Articular chondrocyte of knee joint (primary cell): ENCODE measurements around the gene PIH1D1. TPM values are rescaled to one million over a fixed set of nuclear protein-coding genes. Genes with fewer than 3 reads are reported as not detected.

Source experiments
- small RNA-seq: library from RNA; depleted of rRNA; stranded (forward); fragments of <200 nt; gene quantifications from one replicate; pipeline ENCODE3, GENCODE V24; 2012
- total RNA-seq: library from RNA; depleted of rRNA; stranded (reverse); fragments of >200 nt; gene quantifications from 2 replicates; pipeline ENCODE4 v1.2.3, GENCODE V29; 2012

PIH1D1 gene
- total RNA-seq: 59.1 and 62.8 TPM in 2 replicates

DNA sequence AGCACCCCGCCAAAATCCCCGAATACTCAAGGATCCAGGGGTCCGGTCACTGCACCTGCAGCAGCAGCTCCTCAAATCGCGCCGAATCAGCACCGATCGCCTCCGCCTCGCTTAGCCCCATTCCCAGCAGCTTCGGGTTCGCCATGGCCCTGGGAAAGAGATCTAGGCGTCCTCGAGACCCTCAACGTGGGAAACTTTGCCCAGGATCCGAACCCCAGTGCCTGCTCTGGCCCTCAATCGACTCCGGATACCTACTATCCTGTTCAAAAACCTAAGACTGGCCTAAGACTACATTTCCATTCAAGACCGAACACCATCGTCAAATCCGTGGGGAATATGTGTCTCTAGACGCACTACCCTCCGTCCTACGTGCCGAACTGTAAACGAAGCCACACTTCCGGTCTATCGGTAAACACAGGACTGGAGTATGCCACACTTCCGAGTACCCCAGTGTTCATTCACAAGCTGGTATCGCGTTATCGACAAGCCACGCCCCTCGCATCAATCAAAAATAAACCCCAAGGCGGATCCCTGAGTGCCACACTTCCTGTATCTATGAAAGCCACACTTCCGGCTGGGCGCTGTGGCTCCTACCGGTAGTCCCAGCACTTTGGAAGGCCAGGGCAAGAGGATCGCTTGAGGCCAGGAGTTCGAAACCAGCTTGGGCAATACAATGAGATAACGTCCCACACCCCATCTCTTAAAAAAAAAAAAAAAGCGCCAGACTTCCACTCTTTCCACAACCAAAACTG is at the start of gene PIH1D1:
TSS of gene PIH1D1 (minus strand) at position 385 of the 752 bp plus-strand sequence. CDS start at position 145, 240 bp downstream.

DNA sequence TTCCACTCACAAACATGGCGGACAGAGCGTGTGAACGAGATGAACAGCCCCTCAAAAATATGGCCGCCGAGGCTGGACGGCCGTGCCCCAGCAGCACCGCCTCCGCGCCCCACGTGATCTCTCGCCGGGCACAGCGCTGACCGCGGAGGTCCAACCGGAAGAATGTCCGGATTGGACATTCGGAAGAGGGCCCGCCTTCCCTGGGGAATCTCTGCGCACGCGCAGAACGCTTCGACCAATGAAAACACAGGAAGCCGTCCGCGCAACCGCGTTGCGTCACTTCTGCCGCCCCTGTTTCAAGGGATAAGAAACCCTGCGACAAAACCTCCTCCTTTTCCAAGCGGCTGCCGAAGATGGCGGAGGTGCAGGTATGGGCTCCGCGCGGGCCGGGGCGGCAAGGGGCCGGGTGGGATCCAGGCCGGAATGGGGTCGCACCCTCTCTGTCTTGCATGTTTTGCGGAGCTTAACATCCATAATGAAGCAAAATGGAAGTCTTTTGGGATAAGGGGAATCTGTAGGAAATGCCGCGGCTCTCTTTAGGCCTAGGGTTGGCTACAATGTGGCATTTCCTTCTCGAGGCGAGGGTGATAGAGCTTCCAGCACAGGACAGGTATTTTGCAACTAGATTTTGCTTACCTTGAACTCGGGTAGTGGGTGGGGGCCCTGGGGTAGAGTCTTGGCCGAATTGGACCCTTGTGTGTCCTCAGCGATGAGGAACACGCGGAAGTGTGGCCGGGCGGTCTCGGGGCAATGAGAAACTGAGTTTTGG is 35.8 kb upstream of the PIH1D1 start, which contains the start of gene RPL13A:
TSS of gene RPL13A (plus strand) at position 332 of the 769 bp plus-strand sequence. CDS start at position 354, 22 bp downstream.

GRCh38 chr19:49473868-49474541 is 22.4 kb upstream of the PIH1D1 start, which contains the start of gene FLT3LG:
FLT3LG (plus strand) TSS chr19:49474215; CDS start chr19:49474640, 425 bp downstream.

GRCh38 chr19:49453013-49453756 is 1.6 kb upstream of the PIH1D1 start, which contains the start of gene ALDH16A1:
ALDH16A1 (plus strand) TSS chr19:49453225; CDS start chr19:49453332, 107 bp downstream.

DNA sequence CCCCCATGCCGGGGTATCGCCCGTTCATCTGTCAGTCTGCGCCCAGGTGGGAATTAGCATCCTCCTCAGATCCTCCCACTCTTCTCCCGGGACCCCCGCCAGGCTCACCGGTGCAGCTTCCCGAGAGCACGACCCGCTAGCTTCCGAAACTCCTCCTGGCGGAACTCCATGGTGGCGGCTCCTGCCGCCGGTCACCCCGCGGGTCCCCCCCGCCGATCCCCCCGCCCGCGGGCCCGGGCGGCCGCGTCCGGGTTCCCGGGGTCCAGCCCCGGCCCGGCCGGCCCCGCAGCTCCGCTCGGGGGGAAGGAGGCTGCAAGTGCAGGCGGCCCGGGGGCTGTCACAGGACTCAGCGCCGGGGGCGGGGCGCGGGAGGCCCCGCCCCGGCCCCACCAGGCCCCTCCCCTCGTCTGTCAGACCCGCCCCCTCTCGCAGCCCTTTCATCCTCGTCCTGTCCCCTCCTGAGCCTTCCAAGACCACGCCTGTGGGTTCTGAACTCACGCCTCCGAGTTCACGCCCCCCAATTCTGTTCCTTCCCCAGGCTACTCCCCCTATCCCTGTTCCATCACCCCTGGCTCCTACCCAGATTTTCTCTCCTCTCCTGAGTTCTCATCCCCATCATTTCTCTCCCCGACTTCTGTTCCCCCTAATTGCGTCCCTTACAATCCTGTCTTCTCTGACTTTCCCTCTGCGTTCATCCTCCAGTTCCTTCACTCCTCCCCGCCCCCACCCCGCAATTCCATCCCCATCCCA is 10.2 kb downstream of the PIH1D1 start, which contains the start of gene SLC17A7:
TSS of gene SLC17A7 (minus strand) at position 318 of the 750 bp plus-strand sequence. CDS start at position 170, 148 bp downstream.

DNA sequence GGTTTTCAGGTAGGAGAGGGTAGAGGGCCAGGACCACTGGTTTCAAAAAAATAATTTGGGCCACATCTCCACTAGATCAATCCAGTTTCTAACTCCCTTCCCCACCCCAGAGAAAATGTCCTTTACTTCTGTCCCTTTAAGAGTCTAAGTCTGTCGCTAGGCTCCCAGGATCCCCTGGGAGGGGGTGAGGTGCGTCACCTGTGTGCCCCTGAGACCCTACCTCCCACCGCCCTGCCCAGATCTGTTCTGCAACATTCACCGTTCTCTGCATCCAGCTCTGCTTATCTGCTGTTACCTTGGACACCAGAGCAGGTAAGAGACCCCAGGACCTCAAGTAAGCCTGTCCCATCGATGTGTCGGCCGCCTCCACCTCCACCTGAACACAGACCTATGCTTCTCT is 26.4 kb downstream of the PIH1D1 start, which contains the start of gene GFY:
TSS of gene GFY (plus strand) at position 211 of the 400 bp plus-strand sequence. CDS start 1,043 bp downstream, outside the sequence.

DNA sequence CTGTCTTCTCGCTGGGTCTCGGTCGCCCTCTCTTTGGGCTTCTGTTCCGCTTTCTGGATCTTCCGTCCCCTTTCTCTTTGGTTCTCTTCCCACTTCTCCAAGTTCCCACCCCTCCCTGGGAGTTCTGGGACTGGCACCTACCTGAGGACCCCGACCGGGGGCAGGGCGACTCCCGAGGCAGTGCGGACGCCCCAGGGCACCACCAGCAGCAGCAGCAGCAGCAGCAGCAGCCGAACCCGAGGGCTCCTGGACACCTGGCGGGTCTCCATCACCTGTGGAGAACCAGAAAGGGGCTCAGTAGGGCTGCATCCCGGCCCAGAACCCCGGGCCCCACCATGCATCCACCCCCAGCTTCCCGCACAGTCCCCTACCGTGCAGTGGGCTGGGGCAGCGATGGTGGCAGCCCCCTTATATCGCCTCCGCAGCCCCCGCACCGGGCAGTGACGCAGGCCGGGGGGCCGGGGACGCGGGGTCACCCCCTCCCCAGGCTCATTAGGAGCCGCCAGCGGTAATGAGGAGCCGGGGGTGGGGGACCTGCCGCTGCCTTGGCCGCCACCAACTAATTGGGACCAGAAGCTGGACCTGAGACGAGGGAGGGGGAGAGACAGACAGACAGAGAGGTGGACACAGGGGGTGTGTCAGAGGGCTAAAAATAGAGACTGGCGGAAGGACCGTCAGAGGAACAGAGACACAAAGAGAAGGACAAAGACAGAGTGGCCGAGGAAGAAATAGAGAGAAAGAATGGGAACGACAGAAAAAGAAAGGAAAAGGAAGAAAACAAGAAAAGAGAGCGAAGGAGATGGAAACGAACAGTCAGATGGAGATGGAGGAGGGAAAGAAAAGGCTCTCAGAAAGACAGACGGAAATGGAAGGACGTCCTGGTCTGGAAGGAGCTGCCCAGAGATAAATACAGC is 28.3 kb downstream of the PIH1D1 start, which contains the start of gene PTH2:
TSS of gene PTH2 (minus strand) at position 371 of the 914 bp plus-strand sequence. CDS start at position 269, 102 bp downstream.

Small RNA genes lying within 50 kb of the gene (small RNA-seq; reads per million reads assigned to genes)
- gene MIR150: 2.8 reads per million, percentile 81 among the genes with 10 or more reads in this experiment
- not detected for gene SNORD32A
- gene SNORD33: not detected
- gene SNORD34: not detected
- gene SNORD35A: not detected
- gene SNORD35B: not detected

Other genes with a start within 250 kb of the PIH1D1 start
- 0.32 TPM in 1 of 2 replicates, not detected in the other for gene SLC6A16, start 126.6 kb downstream of the PIH1D1 start, total RNA-seq
- gene CD37, start 116.4 kb downstream of the PIH1D1 start, total RNA-seq: not detected in 2 replicates
- gene TEAD2, start 89.4 kb downstream of the PIH1D1 start, total RNA-seq: 21.3 and 25.6 TPM in 2 replicates
- gene DKKL1, start 87.9 kb downstream of the PIH1D1 start, total RNA-seq: 0.26 TPM in 1 of 2 replicates, not detected in the other
- not detected in 2 replicates for gene KASH5, start 63.6 kb downstream of the PIH1D1 start, total RNA-seq
- gene PTH2, start 28.4 kb downstream of the PIH1D1 start, total RNA-seq: not detected in 2 replicates
- gene GFY, start 26.4 kb downstream of the PIH1D1 start, total RNA-seq: not detected in 2 replicates
- under 0.01 TPM in 1 of 2 replicates, not detected in the other for gene SLC17A7, start 10.3 kb downstream of the PIH1D1 start, total RNA-seq
- 19.7 and 22.1 TPM in 2 replicates for gene ALDH16A1, start 1.4 kb upstream of the PIH1D1 start, total RNA-seq
- 5.0 and 5.2 TPM in 2 replicates for gene FLT3LG, start 22.4 kb upstream of the PIH1D1 start, total RNA-seq
- gene RPL13A, start 35.8 kb upstream of the PIH1D1 start, total RNA-seq: 1,376 and 2,288 TPM in 2 replicates
- gene RPS11, start 44.6 kb upstream of the PIH1D1 start, total RNA-seq: 2,902 and 3,041 TPM in 2 replicates
- 50.0 and 52.4 TPM in 2 replicates for gene FCGRT, start 60.8 kb upstream of the PIH1D1 start, total RNA-seq
- gene RCN3, start 76.2 kb upstream of the PIH1D1 start, total RNA-seq: 221 and 248 TPM in 2 replicates
- gene NOSIP, start 128.7 kb upstream of the PIH1D1 start, total RNA-seq: 45.3 and 50.4 TPM in 2 replicates
- 0.22 and 0.26 TPM in 2 replicates for gene PRRG2, start 129.5 kb upstream of the PIH1D1 start, total RNA-seq
- 2.8 and 6.1 TPM in 2 replicates for gene PRR12, start 139.4 kb upstream of the PIH1D1 start, total RNA-seq
- 28.4 and 38.3 TPM in 2 replicates for gene RRAS, start 188.3 kb upstream of the PIH1D1 start, total RNA-seq
- gene SCAF1, start 190.4 kb upstream of the PIH1D1 start, total RNA-seq: 13.1 and 15.2 TPM in 2 replicates
- 22.5 and 25.0 TPM in 2 replicates for gene IRF3, start 214.0 kb upstream of the PIH1D1 start, total RNA-seq
- 3.5 and 5.2 TPM in 2 replicates for gene BCL2L12, start 214.1 kb upstream of the PIH1D1 start, total RNA-seq
- gene PRMT1, start 225.5 kb upstream of the PIH1D1 start, total RNA-seq: 106 and 127 TPM in 2 replicates
- gene ADM5, start 237.8 kb upstream of the PIH1D1 start, total RNA-seq: 0.32 and 0.39 TPM in 2 replicates
- gene CPT1C, start 239.3 kb upstream of the PIH1D1 start, total RNA-seq: 16.8 and 21.6 TPM in 2 replicates